Measurements from ENCODE around the gene CSF2RB.

The CSF2RB gene

GRCh38 chr22:36953239-36954080, 40.0 kb downstream of the CSF2RB start:
- no peak overlapping the region for H3K27ac Mint-ChIP-seq
- H3K36me3 Mint-ChIP-seq (ENCODE audit: low read depth) = no peaks in the 10 kb centered on the region
- H3K27me3 Mint-ChIP-seq = peaks cover 2% of the 10 kb centered on the region

DNA sequence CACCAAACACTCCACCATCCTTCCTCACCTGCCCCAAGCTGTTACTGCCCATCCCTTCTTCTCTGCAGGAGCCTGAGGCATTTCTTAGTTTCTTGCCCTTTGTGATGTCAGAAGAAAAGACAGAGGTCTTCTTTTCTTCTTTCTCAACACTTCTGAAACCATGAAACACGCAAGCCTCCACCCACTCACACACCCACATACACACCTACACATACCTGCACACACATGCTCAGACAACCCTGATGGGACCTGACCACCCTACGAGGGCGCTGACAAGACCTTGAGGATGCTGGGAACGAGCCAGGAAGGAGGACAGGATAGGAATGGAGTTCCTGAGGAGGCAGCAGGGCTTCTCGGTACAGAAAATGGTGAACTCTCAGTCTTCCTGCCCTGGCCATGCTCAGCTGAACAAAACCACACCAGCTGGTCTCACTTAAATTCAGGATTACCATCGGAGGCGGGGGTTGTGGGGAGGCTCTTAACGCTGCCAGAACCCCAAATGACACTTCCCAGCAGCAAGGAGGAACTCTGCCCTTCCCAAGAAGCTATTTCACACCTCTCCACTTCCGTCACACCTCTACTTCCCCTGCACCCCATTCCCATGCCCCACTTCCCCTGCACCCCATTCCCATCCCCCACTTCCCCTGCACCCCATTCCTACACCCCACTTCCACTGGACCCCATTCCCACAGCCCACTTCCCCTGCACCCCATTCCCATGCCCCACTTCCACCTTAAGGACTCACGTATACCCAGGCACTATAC, 41.0 kb downstream of the CSF2RB start:
- Mint-ChIP-seq H3K27ac (no peak overlapping the region), H3K4me3 (no peak overlapping the region), H3K9me3 (peaks cover 9% of the 10 kb centered on the region), H3K4me1 (ENCODE audit: low read depth) (peaks cover 7% of the 10 kb centered on the region), H3K27me3 (peaks cover 5% of the 10 kb centered on the region), H3K36me3 (ENCODE audit: low read depth) (no peaks in the 10 kb centered on the region)
- no peak for DNase-seq

More at GRCh38 chr22:36953239-36954080, 40.0 kb downstream of the CSF2RB start:
- Mint-ChIP-seq H3K4me3 (no peak overlapping the region), H3K4me1 (ENCODE audit: low read depth) (peaks cover 7% of the 10 kb centered on the region), H3K9me3 (peaks cover 9% of the 10 kb centered on the region)
- no peak for DNase-seq

DNA sequence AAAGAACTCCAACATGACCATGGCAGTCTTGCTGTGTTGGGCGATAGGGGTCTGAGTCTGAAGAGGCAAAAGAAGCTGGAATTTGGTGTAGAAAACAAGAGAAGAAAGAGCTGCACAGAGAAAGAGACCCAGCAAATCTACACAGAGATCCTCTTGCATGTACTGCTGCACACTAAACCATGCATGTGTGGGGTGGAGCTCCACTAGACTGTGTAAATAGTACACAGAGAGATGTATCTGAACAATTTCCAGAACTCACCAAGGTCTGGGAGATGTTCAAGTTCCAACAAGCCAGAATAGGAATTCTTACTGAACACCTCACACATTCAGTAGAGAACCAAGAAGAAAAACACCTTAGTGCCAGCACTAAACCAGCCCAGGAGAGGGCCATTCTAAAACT, 42.3 kb downstream of the CSF2RB start:
- H3K9me3 Mint-ChIP-seq = peaks cover 9% of the 10 kb centered on the region
- H3K4me1 Mint-ChIP-seq (ENCODE audit: low read depth) = peaks cover 7% of the 10 kb centered on the region

GRCh38 chr22:36958366-36958765, 44.9 kb downstream of the CSF2RB start:
- Mint-ChIP-seq H3K4me3 (no peak overlapping the region), H3K4me1 (ENCODE audit: low read depth) (peaks cover 7% of the 10 kb centered on the region), H3K27ac (no peak overlapping the region), H3K36me3 (ENCODE audit: low read depth) (no peaks in the 10 kb centered on the region), H3K27me3 (peaks cover 27% of the 10 kb centered on the region), H3K9me3 (peaks cover 9% of the 10 kb centered on the region)
- DNase-seq = no peak

More for the DNA sequence above, 42.3 kb downstream of the CSF2RB start:
- no peaks in the 10 kb centered on the region for H3K36me3 Mint-ChIP-seq (ENCODE audit: low read depth)
- DNase-seq = no peak
- no peak overlapping the region for H3K4me3 Mint-ChIP-seq
- H3K27me3 Mint-ChIP-seq = peaks cover 15% of the 10 kb centered on the region
- no peak overlapping the region for H3K27ac Mint-ChIP-seq

GRCh38 chr22:36961626-36962025, 48.2 kb downstream of the CSF2RB start:
- DNase-seq = no peak
- peaks cover 29% of the 10 kb centered on the region for H3K27me3 Mint-ChIP-seq
- no peaks in the 10 kb centered on the region for H3K4me1 Mint-ChIP-seq (ENCODE audit: low read depth)
- H3K4me3 Mint-ChIP-seq = no peak overlapping the region
- H3K9me3 Mint-ChIP-seq = peaks cover 6% of the 10 kb centered on the region
- H3K27ac Mint-ChIP-seq = no peak overlapping the region
- no peaks in the 10 kb centered on the region for H3K36me3 Mint-ChIP-seq (ENCODE audit: low read depth)

DNA sequence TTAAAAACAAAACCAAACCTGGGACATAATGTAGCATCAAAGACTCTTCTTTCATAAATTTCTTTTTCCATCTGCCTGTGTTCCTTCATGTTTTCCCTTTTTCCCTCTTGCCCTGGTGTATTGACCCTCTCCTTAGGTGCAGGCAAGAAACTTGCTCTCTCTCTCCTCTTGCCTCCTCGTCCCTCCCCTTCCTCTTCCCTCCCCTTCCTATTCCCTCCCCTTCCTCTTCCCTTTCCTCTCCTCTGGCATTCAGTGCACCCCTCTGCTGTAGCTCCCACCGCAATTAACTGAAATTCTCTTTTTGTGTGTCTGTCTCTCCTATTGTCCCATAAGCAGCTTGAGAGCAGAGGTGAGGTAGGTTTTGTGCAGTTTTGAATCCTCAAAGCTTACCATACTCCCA, 49.9 kb downstream of the CSF2RB start:
- no peak overlapping the region for H3K27ac Mint-ChIP-seq
- no peak for DNase-seq
- no peak overlapping the region for H3K4me3 Mint-ChIP-seq
- H3K9me3 Mint-ChIP-seq = no peaks in the 10 kb centered on the region
- no peaks in the 10 kb centered on the region for H3K4me1 Mint-ChIP-seq (ENCODE audit: low read depth)
- no peaks in the 10 kb centered on the region for H3K36me3 Mint-ChIP-seq (ENCODE audit: low read depth)
- peaks cover 31% of the 10 kb centered on the region for H3K27me3 Mint-ChIP-seq

GRCh38 chr22:36964106-36964505, 50.7 kb downstream of the CSF2RB start:
- H3K27ac Mint-ChIP-seq = no peak overlapping the region
- peaks cover 31% of the 10 kb centered on the region for H3K27me3 Mint-ChIP-seq
- H3K9me3 Mint-ChIP-seq = no peaks in the 10 kb centered on the region
- no peak for DNase-seq
- H3K4me3 Mint-ChIP-seq = no peak overlapping the region
- no peaks in the 10 kb centered on the region for H3K4me1 Mint-ChIP-seq (ENCODE audit: low read depth)
- H3K36me3 Mint-ChIP-seq (ENCODE audit: low read depth) = no peaks in the 10 kb centered on the region

GRCh38 chr22:36965696-36966095, 52.3 kb downstream of the CSF2RB start:
- no peaks in the 10 kb centered on the region for H3K4me1 Mint-ChIP-seq (ENCODE audit: low read depth)
- H3K4me3 Mint-ChIP-seq = no peak overlapping the region
- no peaks in the 10 kb centered on the region for H3K9me3 Mint-ChIP-seq
- H3K27me3 Mint-ChIP-seq = peaks cover 18% of the 10 kb centered on the region
- no peak overlapping the region for H3K27ac Mint-ChIP-seq
- H3K36me3 Mint-ChIP-seq (ENCODE audit: low read depth) = no peaks in the 10 kb centered on the region
- DNase-seq = no peak

- no peak for DNase-seq
- H3K27ac Mint-ChIP-seq = no peak overlapping the region
- no peaks in the 10 kb centered on the region for H3K4me1 Mint-ChIP-seq (ENCODE audit: low read depth)
- peaks cover 8% of the 10 kb centered on the region for H3K27me3 Mint-ChIP-seq
- H3K36me3 Mint-ChIP-seq (ENCODE audit: low read depth) = no peaks in the 10 kb centered on the region
- no peaks in the 10 kb centered on the region for H3K9me3 Mint-ChIP-seq
- no peak overlapping the region for H3K4me3 Mint-ChIP-seq
Observed at GRCh38 chr22:36966851-36967540, 53.6 kb downstream of the CSF2RB start.

DNA sequence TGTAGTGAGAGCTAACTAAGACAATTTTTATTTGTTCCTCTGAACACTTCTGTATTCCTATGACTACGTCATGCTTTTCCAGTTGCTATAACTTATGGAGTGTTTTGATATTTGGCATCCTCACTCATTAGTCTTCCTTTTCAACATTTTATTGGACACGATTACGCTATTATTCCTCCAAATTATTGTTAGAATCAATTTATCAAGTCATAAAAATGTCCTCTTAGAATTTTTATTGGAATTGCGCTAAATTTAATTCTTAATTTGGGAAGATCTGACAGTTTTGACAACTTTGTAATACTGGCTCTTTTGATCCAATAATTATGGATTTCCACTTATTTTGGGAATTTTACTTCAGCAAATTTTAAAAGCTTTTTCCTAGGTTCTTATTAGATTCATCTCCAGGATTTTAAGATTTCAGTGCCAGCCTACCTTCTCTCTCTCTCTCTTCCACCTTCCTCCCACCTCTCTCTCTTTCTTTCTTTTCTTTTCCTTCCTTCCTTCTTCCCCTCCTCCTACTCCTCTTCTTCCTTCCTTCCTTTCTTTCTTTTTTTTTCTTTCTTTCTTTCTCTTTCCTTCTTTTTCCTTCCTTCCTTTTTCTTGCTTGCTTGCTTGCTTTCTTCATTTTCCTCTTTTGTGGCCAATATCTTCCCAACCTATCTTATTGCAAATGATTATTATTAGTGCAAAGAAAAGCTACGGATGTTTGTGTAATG, 55.0 kb downstream of the CSF2RB start:
- Mint-ChIP-seq H3K4me3 (no peak overlapping the region), H3K4me1 (ENCODE audit: low read depth) (no peaks in the 10 kb centered on the region), H3K36me3 (ENCODE audit: low read depth) (no peaks in the 10 kb centered on the region), H3K27me3 (peaks cover 4% of the 10 kb centered on the region), H3K27ac (no peak overlapping the region), H3K9me3 (no peaks in the 10 kb centered on the region)
- DNase-seq = no peak

- H3K36me3 Mint-ChIP-seq (ENCODE audit: low read depth) = no peaks in the 10 kb centered on the region
- H3K4me3 Mint-ChIP-seq = no peak overlapping the region
- peaks cover under 1% of the 10 kb centered on the region for H3K4me1 Mint-ChIP-seq (ENCODE audit: low read depth)
- no peaks in the 10 kb centered on the region for H3K9me3 Mint-ChIP-seq
- H3K27me3 Mint-ChIP-seq = peaks cover 2% of the 10 kb centered on the region
- H3K27ac Mint-ChIP-seq = no peak overlapping the region
- no peak for DNase-seq
Observed at GRCh38 chr22:36971341-36972125, 58.1 kb downstream of the CSF2RB start.

GRCh38 chr22:36976606-36977005, 63.2 kb downstream of the CSF2RB start:
- H3K4me1 Mint-ChIP-seq (ENCODE audit: low read depth) = peaks cover 15% of the 10 kb centered on the region
- no peak overlapping the region for H3K27ac Mint-ChIP-seq
- no peak overlapping the region for H3K4me3 Mint-ChIP-seq
- H3K27me3 Mint-ChIP-seq = no peaks in the 10 kb centered on the region
- DNase-seq = no peak
- no peaks in the 10 kb centered on the region for H3K9me3 Mint-ChIP-seq
- H3K36me3 Mint-ChIP-seq (ENCODE audit: low read depth) = no peaks in the 10 kb centered on the region

DNA sequence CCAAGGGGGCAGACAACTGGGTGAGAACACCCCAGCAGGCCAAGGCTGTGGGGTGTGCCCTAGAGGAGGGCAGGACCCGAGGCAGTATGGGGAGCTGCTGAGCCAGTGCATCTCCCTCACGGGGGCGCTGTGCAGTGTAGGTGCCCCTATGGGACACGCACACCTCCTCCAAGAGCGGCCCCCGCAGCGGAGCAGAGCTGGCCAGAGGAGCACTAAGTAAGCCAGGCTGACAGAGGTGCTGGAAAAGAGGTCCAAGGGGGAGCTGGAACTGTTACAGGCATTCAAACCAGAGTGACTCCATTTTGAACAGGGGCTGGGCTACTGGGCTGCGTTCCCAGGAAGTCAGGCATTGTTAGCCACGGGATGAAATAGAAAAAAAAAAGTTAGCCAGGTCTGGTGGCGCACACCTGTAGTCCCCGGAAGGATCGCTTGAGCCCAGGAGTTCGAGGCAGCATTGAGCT, 64.0 kb downstream of the CSF2RB start:
- Mint-ChIP-seq H3K36me3 (ENCODE audit: low read depth) (no peaks in the 10 kb centered on the region), H3K4me1 (ENCODE audit: low read depth) (peaks cover 15% of the 10 kb centered on the region), H3K4me3 (peak overlapping the region; percentile 82), H3K27ac (peak overlapping the region; percentile 92), H3K9me3 (no peaks in the 10 kb centered on the region), H3K27me3 (no peaks in the 10 kb centered on the region)
- DNase-seq = peak; percentile 83
